ENCODE results near the gene CYP26A1. TPM values are rescaled to one million over a fixed set of nuclear protein-coding genes. Genes with fewer than 3 reads are reported as not detected.
A peak's percentile ranks its signal among the peaks of the same experiment; 100 is the strongest.

The CYP26A1 gene
- total RNA-seq, 1 experiment from 2014 or later = not detected

DNA sequence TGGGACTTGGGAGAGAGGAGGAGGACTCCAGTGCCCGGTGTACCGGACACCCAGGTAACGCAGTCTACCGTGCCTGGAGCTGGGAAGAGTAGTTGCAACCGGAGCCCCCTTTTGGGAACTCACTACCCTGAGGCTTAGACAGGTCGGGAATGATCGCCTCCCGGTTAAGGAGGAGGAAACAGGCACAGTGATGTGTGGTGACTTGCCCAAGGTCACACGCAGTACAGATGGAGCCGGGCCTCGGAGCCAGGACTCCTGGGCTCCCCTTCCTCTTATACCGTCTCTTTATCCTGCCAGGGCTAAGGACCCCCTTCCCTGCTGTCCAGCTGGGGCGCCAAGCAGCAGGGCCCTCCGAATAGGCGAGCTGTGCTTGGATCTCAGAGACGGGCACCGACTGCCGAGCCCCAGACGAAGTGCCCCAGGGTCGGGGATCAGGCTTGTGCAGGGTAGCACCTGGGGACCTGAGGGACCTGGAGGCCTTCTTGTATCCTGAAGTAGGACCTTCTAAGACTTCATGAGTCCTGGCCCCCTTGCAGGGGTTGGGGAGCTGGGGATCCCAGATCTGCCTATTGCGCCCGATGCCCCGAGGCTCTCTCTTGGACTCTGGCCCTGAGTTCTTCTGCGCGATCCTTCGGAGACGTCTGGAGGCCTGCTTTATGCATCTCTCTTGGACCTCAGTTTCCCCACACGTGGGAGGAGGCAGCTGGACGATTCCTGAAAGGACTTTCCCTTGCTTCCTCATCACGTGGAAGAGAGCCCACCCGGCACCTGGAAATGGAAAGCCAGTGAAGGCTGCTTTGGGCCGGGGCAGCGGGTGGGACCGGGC is 767 bp upstream of the CYP26A1 start:
- Mint-ChIP-seq H3K4me1 (ENCODE audit: insufficient read depth, unreplicated experiment) (no peaks in the 10 kb centered on the region), H3K27ac (ENCODE audit: low read depth, unreplicated experiment) (no peak overlapping the region), H3K9me3 (ENCODE audit: unreplicated experiment) (no peaks in the 10 kb centered on the region), H3K4me3 (ENCODE audit: unreplicated experiment) (peak overlapping the region; percentile 65), H3K27me3 (ENCODE audit: insufficient read depth, unreplicated experiment) (peaks cover 67% of the 10 kb centered on the region), H3K36me3 (ENCODE audit: insufficient read depth, unreplicated experiment) (no peaks in the 10 kb centered on the region)
- intact Hi-C loops (cut with micrococcal nuclease) = loop anchor here (2.0 kb wide), 1 partner anchor 66 kb away; no protein-coding TSS in a partner anchor
- BruUV-seq (replicated peaks) = no TSS peak
- ChIA-PET POLR2A (interaction anchor here (0.5 kb wide), 1 partner anchor 423 kb away, joined by 4 read pairs; no protein-coding TSS in a partner anchor), CTCF (interaction anchor here (0.6 to 1.1 kb wide), 2 partner anchors 119 to 210 kb away, joined by 3 to 5 read pairs; no protein-coding TSS in a partner anchor)
- no peak for DNase-seq (ENCODE audit: unreplicated experiment)
- TF ChIP-seq, protein P1, sequence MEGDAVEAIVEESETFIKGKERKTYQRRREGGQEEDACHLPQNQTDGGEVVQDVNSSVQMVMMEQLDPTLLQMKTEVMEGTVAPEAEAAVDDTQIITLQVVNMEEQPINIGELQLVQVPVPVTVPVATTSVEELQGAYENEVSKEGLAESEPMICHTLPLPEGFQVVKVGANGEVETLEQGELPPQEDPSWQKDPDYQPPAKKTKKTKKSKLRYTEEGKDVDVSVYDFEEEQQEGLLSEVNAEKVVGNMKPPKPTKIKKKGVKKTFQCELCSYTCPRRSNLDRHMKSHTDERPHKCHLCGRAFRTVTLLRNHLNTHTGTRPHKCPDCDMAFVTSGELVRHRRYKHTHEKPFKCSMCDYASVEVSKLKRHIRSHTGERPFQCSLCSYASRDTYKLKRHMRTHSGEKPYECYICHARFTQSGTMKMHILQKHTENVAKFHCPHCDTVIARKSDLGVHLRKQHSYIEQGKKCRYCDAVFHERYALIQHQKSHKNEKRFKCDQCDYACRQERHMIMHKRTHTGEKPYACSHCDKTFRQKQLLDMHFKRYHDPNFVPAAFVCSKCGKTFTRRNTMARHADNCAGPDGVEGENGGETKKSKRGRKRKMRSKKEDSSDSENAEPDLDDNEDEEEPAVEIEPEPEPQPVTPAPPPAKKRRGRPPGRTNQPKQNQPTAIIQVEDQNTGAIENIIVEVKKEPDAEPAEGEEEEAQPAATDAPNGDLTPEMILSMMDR (IDR thresholded peaks at IDR 0.05; ENCODE audit: unreplicated experiment) = no peak

- no peak for DNase-seq (ENCODE audit: unreplicated experiment)
- no peaks in the 10 kb centered on the region for H3K36me3 Mint-ChIP-seq (ENCODE audit: insufficient read depth, unreplicated experiment)
- TF ChIP-seq, protein P1 (IDR thresholded peaks at IDR 0.05; ENCODE audit: unreplicated experiment) = no peak
- no TSS peak for BruUV-seq (replicated peaks)
- intact Hi-C loops (cut with micrococcal nuclease) = no loop called here
- peaks cover 56% of the 10 kb centered on the region for H3K27me3 Mint-ChIP-seq (ENCODE audit: insufficient read depth, unreplicated experiment)
- ChIA-PET CTCF (interaction anchor here (0.6 to 1.1 kb wide), 4 partner anchors 68 to 437 kb away, joined by 3 to 4 read pairs (median 4); no protein-coding TSS in a partner anchor), POLR2A (no interaction called here)
- peak overlapping the region; percentile 43 for H3K4me3 Mint-ChIP-seq (ENCODE audit: unreplicated experiment)
- no peaks in the 10 kb centered on the region for H3K4me1 Mint-ChIP-seq (ENCODE audit: insufficient read depth, unreplicated experiment)
- H3K9me3 Mint-ChIP-seq (ENCODE audit: unreplicated experiment) = no peaks in the 10 kb centered on the region
- H3K27ac Mint-ChIP-seq (ENCODE audit: low read depth, unreplicated experiment) = no peak overlapping the region
These were observed 479 bp downstream of the CYP26A1 start for GRCh38 chr10:93074147-93074596.

DNA sequence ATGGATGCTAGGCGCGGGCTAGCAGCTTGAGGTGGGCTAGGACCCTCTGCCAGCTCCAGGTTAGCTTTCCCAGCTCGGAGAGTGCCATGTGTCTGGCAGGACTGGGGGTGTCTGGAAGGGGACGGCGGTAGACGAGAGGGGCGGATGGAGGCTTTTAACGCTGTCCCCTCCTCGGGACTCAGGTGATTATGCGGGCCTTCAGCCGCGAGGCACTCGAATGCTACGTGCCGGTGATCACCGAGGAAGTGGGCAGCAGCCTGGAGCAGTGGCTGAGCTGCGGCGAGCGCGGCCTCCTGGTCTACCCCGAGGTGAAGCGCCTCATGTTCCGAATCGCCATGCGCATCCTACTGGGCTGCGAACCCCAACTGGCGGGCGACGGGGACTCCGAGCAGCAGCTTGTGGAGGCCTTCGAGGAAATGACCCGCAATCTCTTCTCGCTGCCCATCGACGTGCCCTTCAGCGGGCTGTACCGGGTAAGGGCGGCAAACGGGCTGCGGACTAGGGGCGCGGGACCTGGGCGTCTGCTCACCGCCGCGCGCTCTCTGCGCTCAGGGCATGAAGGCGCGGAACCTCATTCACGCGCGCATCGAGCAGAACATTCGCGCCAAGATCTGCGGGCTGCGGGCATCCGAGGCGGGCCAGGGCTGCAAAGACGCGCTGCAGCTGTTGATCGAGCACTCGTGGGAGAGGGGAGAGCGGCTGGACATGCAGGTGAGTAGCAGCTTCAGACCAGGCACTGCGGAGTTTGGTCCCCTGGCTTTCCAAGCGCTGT is 1.1 kb downstream of the CYP26A1 start:
- no peak for DNase-seq (ENCODE audit: unreplicated experiment)
- Mint-ChIP-seq H3K27me3 (ENCODE audit: insufficient read depth, unreplicated experiment) (peaks cover 54% of the 10 kb centered on the region), H3K9me3 (ENCODE audit: unreplicated experiment) (no peaks in the 10 kb centered on the region), H3K4me3 (ENCODE audit: unreplicated experiment) (peak overlapping the region; percentile 43), H3K4me1 (ENCODE audit: insufficient read depth, unreplicated experiment) (no peaks in the 10 kb centered on the region), H3K36me3 (ENCODE audit: insufficient read depth, unreplicated experiment) (no peaks in the 10 kb centered on the region), H3K27ac (ENCODE audit: low read depth, unreplicated experiment) (no peak overlapping the region)
- TF ChIP-seq, protein P1 (IDR thresholded peaks at IDR 0.05; ENCODE audit: unreplicated experiment) = no peak
- no TSS peak for BruUV-seq (replicated peaks)
- ChIA-PET CTCF (interaction anchor here (0.5 to 1.1 kb wide), 5 partner anchors 17 to 401 kb away, joined by 3 to 5 read pairs (median 3); no protein-coding TSS in a partner anchor), POLR2A (no interaction called here)
- intact Hi-C loops (cut with micrococcal nuclease) = no loop called here
